KMS-11 (cell line): ENCODE measurements around the gene REEP1.
"Not testable (repeated sequence)": the region's sequence is repeated elsewhere in the genome, so short reads cannot be mapped to it uniquely, and the experiment has no call there.

Source experiments
- H2AFZ ChIP-seq: fragments of 200-600 bp; sonication (generic); 2 replicates; pipeline ENCODE4 v1.6.1; 2016; ENCODE audit warnings: antibody characterized with exemption, mixed run types, low read depth
- H3K27ac ChIP-seq: fragments of 200-600 bp; sonication (generic); 2 replicates; pipeline ENCODE4 v1.6.1; 2016; ENCODE audit warnings: mild to moderate bottlenecking, mixed run types
- H3K27me3 ChIP-seq: fragments of 200-600 bp; sonication (generic); 2 replicates; pipeline ENCODE4 v1.6.1; 2017; ENCODE audit warnings: mild to moderate bottlenecking, low read depth, mixed run types, moderate library complexity; ENCODE audit not compliant: insufficient read depth
- H3K36me3 ChIP-seq: fragments of 200-600 bp; sonication (generic); 2 replicates; pipeline ENCODE4 v1.6.1; 2017; ENCODE audit warnings: mild to moderate bottlenecking, mixed run types; ENCODE audit not compliant: insufficient read depth
- H3K4me1 ChIP-seq: fragments of 200-600 bp; sonication (generic); 2 replicates; pipeline ENCODE4 v1.6.1; 2016; ENCODE audit warnings: mild to moderate bottlenecking, low read depth, mixed run types; ENCODE audit not compliant: poor library complexity, severe bottlenecking
- H3K4me2 ChIP-seq: fragments of 200-600 bp; sonication (generic); 2 replicates; pipeline ENCODE4 v1.7.0; 2016; ENCODE audit warnings: mild to moderate bottlenecking, mixed run types
- H3K4me3 ChIP-seq: fragments of 200-600 bp; sonication (generic); IDR thresholded peaks from 2 replicates; pipeline ENCODE4 v1.6.1; 2017; ENCODE audit warnings: low read depth, low read length, mixed read lengths; ENCODE audit not compliant: insufficient read depth
- H3K79me2 ChIP-seq: fragments of 200-600 bp; sonication (generic); 2 replicates; pipeline ENCODE4 v1.6.1; 2016; ENCODE audit warnings: low read depth, mixed run types; ENCODE audit not compliant: insufficient read depth
- H3K9ac ChIP-seq: fragments of 200-600 bp; sonication (generic); 2 replicates; pipeline ENCODE4 v1.6.1; 2016; ENCODE audit warnings: mild to moderate bottlenecking, mixed run types
- H4K20me1 ChIP-seq: fragments of 200-600 bp; sonication (generic); 2 replicates; pipeline ENCODE4 v1.6.1; 2016; ENCODE audit warnings: mild to moderate bottlenecking, mixed run types; ENCODE audit not compliant: insufficient read depth
- TF ChIP-seq, protein P1 (sequence below): fragments of 200-600 bp; sonication (generic); conservative IDR thresholded peaks from 2 replicates; pipeline ENCODE4 v1.6.1; 2017; ENCODE audit warnings: low read depth, mild to moderate bottlenecking, antibody characterized with exemption, low read length, moderate library complexity, mixed read lengths

REEP1 gene

DNA sequence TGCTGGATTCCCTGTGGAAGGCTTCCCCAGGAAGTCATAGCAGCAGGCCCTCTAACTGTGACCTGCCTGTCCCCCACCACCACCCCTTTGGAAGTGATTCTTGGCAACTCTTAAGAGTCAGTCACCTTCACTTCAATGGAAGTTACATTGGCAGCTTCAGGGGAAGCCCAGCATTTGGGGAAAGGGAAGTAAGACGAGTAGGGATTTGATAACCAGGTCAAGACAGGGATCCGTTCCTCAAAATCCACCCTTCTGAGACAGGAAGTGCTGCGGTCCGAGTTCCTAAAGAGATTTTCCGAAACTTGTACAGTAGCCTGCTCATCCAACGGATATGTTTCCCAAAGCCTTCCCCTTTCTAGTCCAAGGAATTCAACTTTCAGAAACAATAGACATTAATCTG is 84.0 kb downstream of the REEP1 start:
- no peaks in the 10 kb centered on the region for H3K36me3 ChIP-seq
- peaks cover 26% of the 10 kb centered on the region for H3K4me1 ChIP-seq
- H3K9ac ChIP-seq, result no peak overlapping the region
- TF ChIP-seq, protein P1, sequence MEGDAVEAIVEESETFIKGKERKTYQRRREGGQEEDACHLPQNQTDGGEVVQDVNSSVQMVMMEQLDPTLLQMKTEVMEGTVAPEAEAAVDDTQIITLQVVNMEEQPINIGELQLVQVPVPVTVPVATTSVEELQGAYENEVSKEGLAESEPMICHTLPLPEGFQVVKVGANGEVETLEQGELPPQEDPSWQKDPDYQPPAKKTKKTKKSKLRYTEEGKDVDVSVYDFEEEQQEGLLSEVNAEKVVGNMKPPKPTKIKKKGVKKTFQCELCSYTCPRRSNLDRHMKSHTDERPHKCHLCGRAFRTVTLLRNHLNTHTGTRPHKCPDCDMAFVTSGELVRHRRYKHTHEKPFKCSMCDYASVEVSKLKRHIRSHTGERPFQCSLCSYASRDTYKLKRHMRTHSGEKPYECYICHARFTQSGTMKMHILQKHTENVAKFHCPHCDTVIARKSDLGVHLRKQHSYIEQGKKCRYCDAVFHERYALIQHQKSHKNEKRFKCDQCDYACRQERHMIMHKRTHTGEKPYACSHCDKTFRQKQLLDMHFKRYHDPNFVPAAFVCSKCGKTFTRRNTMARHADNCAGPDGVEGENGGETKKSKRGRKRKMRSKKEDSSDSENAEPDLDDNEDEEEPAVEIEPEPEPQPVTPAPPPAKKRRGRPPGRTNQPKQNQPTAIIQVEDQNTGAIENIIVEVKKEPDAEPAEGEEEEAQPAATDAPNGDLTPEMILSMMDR, result no peak
- no peak overlapping the region for H2AFZ ChIP-seq
- no peak overlapping the region for H3K4me3 ChIP-seq
- H3K27ac ChIP-seq, result no peak overlapping the region
- H4K20me1 ChIP-seq, result no peaks in the 10 kb centered on the region
- no peaks in the 10 kb centered on the region for H3K27me3 ChIP-seq
- no peaks in the 10 kb centered on the region for H3K79me2 ChIP-seq
- no peak overlapping the region for H3K4me2 ChIP-seq

DNA sequence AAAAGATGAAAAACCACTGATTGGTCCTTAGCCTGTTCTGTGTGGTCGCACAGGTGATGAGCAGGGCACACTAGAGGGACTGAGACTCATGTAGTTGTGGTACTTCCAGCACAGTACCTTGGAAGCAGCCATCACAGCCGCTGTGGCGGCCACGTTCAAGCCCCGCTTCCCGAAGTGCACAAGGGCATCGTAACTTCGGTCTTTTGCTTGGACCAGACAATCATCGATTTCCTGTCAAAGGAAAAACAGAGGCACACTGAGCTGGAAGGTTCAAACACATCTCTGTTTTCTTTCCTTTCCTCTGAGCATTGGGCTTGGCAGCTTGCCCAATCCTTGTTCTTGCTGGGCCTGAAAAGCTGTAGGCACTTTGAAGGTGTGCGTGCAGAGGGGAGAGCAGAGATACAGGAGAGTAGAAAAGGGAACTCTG is 85.6 kb downstream of the REEP1 start:
- H3K4me3 ChIP-seq, result no peak overlapping the region
- H3K79me2 ChIP-seq, result no peaks in the 10 kb centered on the region
- no peaks in the 10 kb centered on the region for H3K36me3 ChIP-seq
- TF ChIP-seq, protein P1, result no peak
- H3K27ac ChIP-seq, result no peak overlapping the region
- no peak overlapping the region for H2AFZ ChIP-seq
- peaks cover 30% of the 10 kb centered on the region for H3K4me1 ChIP-seq
- H3K4me2 ChIP-seq, result no peak overlapping the region
- no peak overlapping the region for H3K9ac ChIP-seq
- H3K27me3 ChIP-seq, result no peaks in the 10 kb centered on the region
- no peaks in the 10 kb centered on the region for H4K20me1 ChIP-seq

DNA sequence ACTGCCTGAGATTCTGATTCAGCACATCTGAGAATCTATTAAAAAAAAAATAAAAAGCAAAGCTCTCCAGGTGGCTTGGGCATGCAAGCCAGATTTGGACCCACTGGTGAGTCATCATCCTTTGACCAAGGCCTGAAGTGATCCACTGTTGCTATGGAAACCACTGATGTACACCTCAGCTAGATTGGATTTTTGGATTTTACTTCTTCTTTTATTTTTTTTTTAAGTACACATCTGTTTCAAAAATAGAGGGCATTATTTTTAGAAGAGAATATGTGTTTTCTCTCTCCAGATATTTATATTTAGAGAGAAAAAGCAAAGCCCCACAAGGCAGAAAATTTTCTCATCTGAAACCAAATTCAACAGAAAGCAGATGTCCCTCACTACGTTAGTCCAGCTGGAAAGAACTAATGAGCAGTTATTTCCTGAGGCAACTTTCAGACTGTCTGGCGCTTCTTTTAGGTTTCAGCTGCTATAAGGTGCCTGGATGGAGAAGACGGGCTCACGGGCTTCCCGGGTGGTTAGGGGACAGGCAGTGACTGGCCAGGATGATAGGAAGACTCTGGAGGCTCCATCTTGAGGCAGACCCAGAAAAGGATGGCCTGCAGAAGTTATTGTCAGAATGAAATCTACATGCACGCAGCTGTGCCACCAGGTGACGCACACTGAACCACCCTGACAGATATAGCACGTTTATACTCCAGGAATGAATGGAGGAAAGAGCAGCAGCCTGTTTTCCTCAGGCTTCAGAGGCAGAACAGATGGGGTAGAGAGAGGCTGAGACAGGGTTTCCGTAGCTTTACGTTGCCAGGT is 87.6 kb downstream of the REEP1 start:
- H4K20me1 ChIP-seq, result no peaks in the 10 kb centered on the region
- H3K27ac ChIP-seq, result peak overlapping the region; percentile 82
- H3K4me1 ChIP-seq, result peaks cover 30% of the 10 kb centered on the region
- H3K4me2 ChIP-seq, result peak overlapping the region; percentile 64
- no peaks in the 10 kb centered on the region for H3K36me3 ChIP-seq
- H3K4me3 ChIP-seq, result peak overlapping the region; percentile 25
- H3K9ac ChIP-seq, result peak overlapping the region; percentile 52
- no peaks in the 10 kb centered on the region for H3K27me3 ChIP-seq
- peak overlapping the region; percentile 63 for H2AFZ ChIP-seq
- TF ChIP-seq, protein P1, result peak; percentile 61
- no peaks in the 10 kb centered on the region for H3K79me2 ChIP-seq

DNA sequence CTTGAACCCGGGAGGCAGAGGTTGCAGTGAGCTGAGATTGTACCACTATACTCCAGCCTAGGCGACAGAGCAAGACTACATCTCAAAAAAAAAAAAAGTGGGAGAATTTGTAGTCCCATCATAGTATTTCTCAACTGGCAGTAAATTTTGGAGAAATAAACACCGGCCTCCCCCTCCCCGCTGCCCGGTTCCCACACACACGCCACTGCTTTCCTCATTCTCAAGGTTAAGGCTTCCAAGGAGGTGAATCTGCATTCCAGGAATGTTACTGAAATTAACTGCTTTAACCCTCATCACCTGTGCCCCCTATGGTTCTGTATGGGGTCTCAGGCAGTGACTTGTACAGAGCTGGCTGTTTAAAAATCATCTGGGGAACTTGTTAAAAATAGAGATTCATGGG is 88.2 kb downstream of the REEP1 start:
- Histone ChIP-seq H3K4me3 (peak overlapping the region; percentile 25), H2AFZ (peak overlapping the region; percentile 63), H3K4me1 (peaks cover 30% of the 10 kb centered on the region), H3K79me2 (no peaks in the 10 kb centered on the region), H3K27ac (peak overlapping the region; percentile 82), H3K36me3 (no peaks in the 10 kb centered on the region), H4K20me1 (no peaks in the 10 kb centered on the region), H3K4me2 (peak overlapping the region; percentile 64), H3K27me3 (no peaks in the 10 kb centered on the region), H3K9ac (peak overlapping the region; percentile 52; the same call in 1 of the 2 replicates)
- TF ChIP-seq, protein P1, result no peak

DNA sequence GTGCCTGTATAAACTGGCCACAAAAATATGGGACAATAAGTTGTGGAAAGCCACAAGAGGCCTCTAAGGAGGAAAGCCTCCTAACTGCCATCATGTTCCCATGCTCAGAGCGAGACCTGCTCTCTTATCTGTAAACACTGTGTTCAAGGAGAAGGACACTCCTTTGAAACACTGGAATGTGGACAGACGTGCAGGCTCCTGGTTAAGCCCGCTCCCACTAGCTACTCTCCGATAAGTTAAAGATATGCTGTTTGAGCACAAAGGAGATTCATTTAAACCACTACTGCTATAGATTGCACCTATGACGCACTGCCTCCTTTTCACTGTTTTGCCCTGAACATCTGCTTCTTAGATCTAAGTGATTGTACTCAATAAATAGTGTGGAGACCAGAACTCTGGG is 92.2 kb downstream of the REEP1 start:
- not testable (repeated sequence) for H3K79me2 ChIP-seq, H3K36me3 ChIP-seq, H4K20me1 ChIP-seq, H3K27ac ChIP-seq, H3K4me3 ChIP-seq, H3K9ac ChIP-seq, H2AFZ ChIP-seq, H3K27me3 ChIP-seq, H3K4me2 ChIP-seq
- peaks cover 21% of the 10 kb centered on the region for H3K4me1 ChIP-seq

DNA sequence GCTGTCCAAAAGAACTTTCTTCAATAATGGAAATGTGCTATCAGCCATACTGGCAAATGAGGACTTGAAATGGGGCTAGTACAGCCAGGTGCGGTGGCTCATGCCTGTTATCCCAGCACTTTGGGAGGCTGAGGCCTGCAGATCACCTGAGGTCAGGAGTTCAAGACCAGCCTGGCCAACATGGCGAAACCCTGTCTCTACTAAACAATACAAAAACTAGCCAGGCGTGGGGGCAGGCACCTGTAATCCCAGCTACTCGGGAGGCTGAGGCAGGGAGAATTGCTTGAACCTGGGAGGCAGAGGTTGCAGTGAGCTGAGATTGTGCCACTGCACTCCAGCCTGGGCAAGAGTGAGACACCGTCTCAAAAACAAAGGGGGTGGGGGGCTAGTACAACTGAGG is 92.6 kb downstream of the REEP1 start:
- not testable (repeated sequence) for H3K79me2 ChIP-seq, H3K27me3 ChIP-seq, H3K4me3 ChIP-seq, H3K27ac ChIP-seq, H2AFZ ChIP-seq, H3K4me2 ChIP-seq, H3K9ac ChIP-seq, H3K36me3 ChIP-seq, H4K20me1 ChIP-seq
- H3K4me1 ChIP-seq, result peaks cover 17% of the 10 kb centered on the region
